Heart left ventricle (tissue), 13 donors: ENCODE measurements around the gene ALDH4A1.

ENCODE experiments used
- CTCF ChIP-seq, 12 donors: fragments of 200-600 bp; sonication (generic) in 4 of 12; IDR thresholded peaks; one replicate each; pipeline versions ENCODE4 v1.5.0 to v1.8.0; 2018 to 2022; ENCODE audit warnings: antibody characterized with exemption in 12 of 12, mild to moderate bottlenecking in 5 of 12
- POLR2A ChIP-seq, 2 donors: fragments of 450-650 bp; IDR thresholded peaks; one replicate each; pipeline ENCODE4 v1.6.1; 2017; ENCODE audit warnings: antibody characterized with exemption in 2 of 2, mild to moderate bottlenecking in 2 of 2, moderate library complexity in 2 of 2
- donor health status: ischemic (EF 13 %, LVEDD 7.1; RV severe dilation, severe dysfunction).
- donor health status: DM: no; HTN: yes; CAD: no.
- donor health status: DM: no; HTN: no; CAD: no.
- donor health status: ischemic (EF 25% LVEDD 6.9; RV normal size, moderate dysfunction).
- donor health status: ischemic (EF 25% LVEDD 5.7; RV mildly dilated, moderate dysfunction).
- donor health status: ischemic (EF 35%, LVEDD 5.7; RV mildly dilated, moderate dysfunction).
- donor health status: nonischemic (EF 11% LVEDD 7.7; RV severe dilation, severe dysfunction).
- donor health status: DM: yes; HTN: yes; CAD: no.
- donor health status: PGD.
- donor health status: ischemic (EF 29% LVEDD 5.4; RV normal size, mild dysfunction).
- donor health status: nonischemic (EF 23%, LVEDD 6.1; RV moderate dilation, normal function).

- TF ChIP-seq CTCF (IDR thresholded peaks at IDR 0.05) (no peak), POLR2A (IDR thresholded peaks at IDR 0.05) (no peak)
Observed at GRCh38 chr1:18928985-18929384, 26.6 kb upstream of the ALDH4A1 start.
